Measurements from ENCODE around the gene PRPF19. TPM values are rescaled to one million over a fixed set of nuclear protein-coding genes. Genes with fewer than 3 reads are reported as not detected.

Gene PRPF19
- total and polyA plus RNA-seq, 10 of the 15 experiments (the other 5 are each of a cell fraction or from before 2014, with no cell fraction given), result 8.7 to 170 (median 61.3) TPM

- TF ChIP-seq ZNF592 (IDR thresholded peaks at IDR 0.05), result no peak
- TF ChIP-seq USF2 (IDR thresholded peaks at IDR 0.05; ENCODE audit: borderline replicate concordance, low read depth, low read length), result no peak
- TF ChIP-seq NR2F1 (conservative IDR thresholded peaks at IDR 0.05), result no peak
- no peak for TF ChIP-seq TCF12 (IDR thresholded peaks at IDR 0.05; ENCODE audit: low read depth, low read length)
- no peak for TF ChIP-seq CREB1 (IDR thresholded peaks at IDR 0.05; ENCODE audit: low read depth)
- TF ChIP-seq NRF1 (conservative IDR thresholded peaks at IDR 0.05; ENCODE audit: low read depth, low read length), result no peak
- TF ChIP-seq LARP7 (IDR thresholded peaks at IDR 0.05), result no peak
- no peak for TF ChIP-seq RAD21 (IDR thresholded peaks at IDR 0.05; ENCODE audit: insufficient read depth, low read depth, low read length)
Observed at GRCh38 chr11:60948250-60948649, 41.9 kb upstream of the PRPF19 start (continued).

All from GM12878 (cell line).